HG03354 (cell line): Measurements from ENCODE around the gene MAT2B.
"Not testable (repeated sequence)": the region's sequence is repeated elsewhere in the genome, so short reads cannot be mapped to it uniquely, and the experiment has no call there.

ENCODE experiments used
- ATAC-seq: cut with Tn5 transposase; IDR thresholded peaks from one replicate; pipeline ENCODE4 v1.9.1; 2021; ENCODE audit warnings: mild to moderate bottlenecking; ENCODE audit not compliant: unreplicated experiment, poor library complexity, severe bottlenecking

MAT2B gene

GRCh38 chr5:163502521-163502920 is 2.9 kb upstream of the MAT2B start:
- no peak for ATAC-seq

- ATAC-seq: no peak
Measured at GRCh38 chr5:163503106-163504078, 2.0 kb upstream of the MAT2B start.

- peak; percentile 3 for ATAC-seq
Measured at GRCh38 chr5:163504079-163504931, 1.1 kb upstream of the MAT2B start.

GRCh38 chr5:163505049-163505367 is 411 bp upstream of the MAT2B start:
- ATAC-seq: peak; percentile 1

GRCh38 chr5:163506095-163506457 is 657 bp downstream of the MAT2B start:
- peak; percentile 20 for ATAC-seq

- ATAC-seq: no peak
Measured at GRCh38 chr5:163506726-163507125, 1.3 kb downstream of the MAT2B start.

GRCh38 chr5:163508753-163509152 is 3.3 kb downstream of the MAT2B start:
- ATAC-seq: no peak

- ATAC-seq: no peak
Measured at GRCh38 chr5:163509291-163509951, 4.0 kb downstream of the MAT2B start.

- no peak for ATAC-seq
Measured at GRCh38 chr5:163512526-163512925, 7.1 kb downstream of the MAT2B start.

GRCh38 chr5:163525096-163525495 is 19.7 kb downstream of the MAT2B start:
- no peak for ATAC-seq

- no peak for ATAC-seq
Measured at GRCh38 chr5:163529698-163530097, 24.3 kb downstream of the MAT2B start.

GRCh38 chr5:163531272-163531671 is 25.9 kb downstream of the MAT2B start:
- no peak for ATAC-seq

GRCh38 chr5:163532171-163533084 is 27.0 kb downstream of the MAT2B start:
- ATAC-seq: no peak

GRCh38 chr5:163533223-163533622 is 27.8 kb downstream of the MAT2B start:
- no peak for ATAC-seq

GRCh38 chr5:163534492-163535094 is 29.2 kb downstream of the MAT2B start:
- ATAC-seq: no peak

GRCh38 chr5:163535290-163535689 is 29.9 kb downstream of the MAT2B start:
- no peak for ATAC-seq

- not testable (repeated sequence) for ATAC-seq
Measured at GRCh38 chr5:163536442-163536841, 31.0 kb downstream of the MAT2B start.

- no peak for ATAC-seq
Measured at GRCh38 chr5:163540696-163541095, 35.3 kb downstream of the MAT2B start.

- ATAC-seq: no peak
Measured at GRCh38 chr5:163542771-163543170, 37.4 kb downstream of the MAT2B start.
